ENCODE measurements around the gene SF3B1. TPM values are rescaled to one million over a fixed set of nuclear protein-coding genes. Genes with fewer than 3 reads are reported as not detected.

The SF3B1 gene
- total RNA-seq, 1 donor from 2014 or later, result 787 TPM

GRCh38 chr2:197369933-197370320 is 64.9 kb downstream of the SF3B1 start:
- H3F3A ChIP-seq (ENCODE audit: low read depth), result no peaks in the 10 kb centered on the region
- TF ChIP-seq, protein P1, sequence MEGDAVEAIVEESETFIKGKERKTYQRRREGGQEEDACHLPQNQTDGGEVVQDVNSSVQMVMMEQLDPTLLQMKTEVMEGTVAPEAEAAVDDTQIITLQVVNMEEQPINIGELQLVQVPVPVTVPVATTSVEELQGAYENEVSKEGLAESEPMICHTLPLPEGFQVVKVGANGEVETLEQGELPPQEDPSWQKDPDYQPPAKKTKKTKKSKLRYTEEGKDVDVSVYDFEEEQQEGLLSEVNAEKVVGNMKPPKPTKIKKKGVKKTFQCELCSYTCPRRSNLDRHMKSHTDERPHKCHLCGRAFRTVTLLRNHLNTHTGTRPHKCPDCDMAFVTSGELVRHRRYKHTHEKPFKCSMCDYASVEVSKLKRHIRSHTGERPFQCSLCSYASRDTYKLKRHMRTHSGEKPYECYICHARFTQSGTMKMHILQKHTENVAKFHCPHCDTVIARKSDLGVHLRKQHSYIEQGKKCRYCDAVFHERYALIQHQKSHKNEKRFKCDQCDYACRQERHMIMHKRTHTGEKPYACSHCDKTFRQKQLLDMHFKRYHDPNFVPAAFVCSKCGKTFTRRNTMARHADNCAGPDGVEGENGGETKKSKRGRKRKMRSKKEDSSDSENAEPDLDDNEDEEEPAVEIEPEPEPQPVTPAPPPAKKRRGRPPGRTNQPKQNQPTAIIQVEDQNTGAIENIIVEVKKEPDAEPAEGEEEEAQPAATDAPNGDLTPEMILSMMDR (IDR thresholded peaks at IDR 0.05), result no peak
- TF ChIP-seq EZH2 (IDR thresholded peaks at IDR 0.05), result no peak
- no peaks in the 10 kb centered on the region for H3K27me3 ChIP-seq
- H3K9me3 Mint-ChIP-seq, result peaks cover 2% of the 10 kb centered on the region
- peaks cover 9% of the 10 kb centered on the region for H3K27me3 Mint-ChIP-seq (ENCODE audit: insufficient read depth, low read depth)
- H4K20me1 ChIP-seq (ENCODE audit: low read depth), result no peaks in the 10 kb centered on the region
- no peak for DNase-seq (ENCODE audit: low spot score)
- no peaks in the 10 kb centered on the region for H3K4me1 ChIP-seq
- no peaks in the 10 kb centered on the region for H3K79me2 ChIP-seq (ENCODE audit: low read depth)
- no peak overlapping the region for H3K4me3 Mint-ChIP-seq
- no peak overlapping the region for H3K4me3 ChIP-seq
- peak overlapping the region; percentile 58 for H3K27ac Mint-ChIP-seq
- H3K27ac ChIP-seq, result no peak overlapping the region
- no peaks in the 10 kb centered on the region for H3K36me3 ChIP-seq
- H3K4me1 Mint-ChIP-seq, result peaks cover 2% of the 10 kb centered on the region
- H3K36me3 Mint-ChIP-seq, result no peaks in the 10 kb centered on the region
- H2AFZ ChIP-seq (replicated peaks), result no peak overlapping the region
- H3K4me2 ChIP-seq, result no peak overlapping the region
- H3K9me3 ChIP-seq (ENCODE audit: low read depth), result no peaks in the 10 kb centered on the region
- H3K9ac ChIP-seq, result no peak overlapping the region

DNA sequence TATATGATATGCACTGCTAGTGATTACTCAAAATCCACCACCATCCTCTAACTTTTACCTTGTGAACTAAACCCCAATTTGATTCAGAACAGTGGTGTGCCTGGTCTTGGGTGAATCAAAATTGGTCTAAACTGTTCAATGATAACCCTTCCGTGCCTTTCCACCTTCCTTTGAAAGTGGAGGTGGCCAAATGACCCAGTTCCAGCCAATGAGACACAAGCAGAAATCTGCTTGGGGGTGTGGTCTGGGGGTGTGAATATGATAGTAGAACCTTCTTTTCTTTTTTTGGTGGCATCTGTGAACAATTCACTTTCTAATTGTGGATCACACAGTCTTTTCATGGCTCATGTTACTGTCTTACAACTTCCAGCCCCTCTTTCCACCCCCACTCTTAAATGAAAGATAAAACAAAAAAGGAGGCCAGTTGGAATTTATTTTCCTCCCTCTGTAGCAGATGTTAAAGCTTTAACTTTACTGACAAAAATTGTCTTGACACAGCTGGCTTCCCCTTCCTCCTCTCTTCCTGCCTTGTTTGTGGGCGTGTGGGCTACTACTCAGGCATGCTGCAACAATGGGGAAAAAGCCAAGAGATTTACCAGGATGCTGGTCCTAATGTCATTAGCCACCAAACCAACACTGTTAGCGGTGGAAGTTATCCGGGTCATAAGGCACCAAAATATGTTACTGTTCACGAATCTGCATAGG is 65.4 kb downstream of the SF3B1 start:
- Mint-ChIP-seq H3K9me3 (peaks cover 2% of the 10 kb centered on the region), H3K36me3 (no peaks in the 10 kb centered on the region), H3K27me3 (ENCODE audit: insufficient read depth, low read depth) (peaks cover 9% of the 10 kb centered on the region), H3K27ac (peak overlapping the region; percentile 42), H3K4me1 (peaks cover 2% of the 10 kb centered on the region), H3K4me3 (no peak overlapping the region)
- Histone ChIP-seq H2AFZ (replicated peaks) (no peak overlapping the region), H3K9me3 (ENCODE audit: low read depth) (no peaks in the 10 kb centered on the region), H3F3A (ENCODE audit: low read depth) (no peaks in the 10 kb centered on the region), H3K79me2 (ENCODE audit: low read depth) (no peaks in the 10 kb centered on the region), H3K27me3 (no peaks in the 10 kb centered on the region), H3K27ac (no peak overlapping the region), H3K4me2 (no peak overlapping the region), H3K4me1 (no peaks in the 10 kb centered on the region), H3K4me3 (no peak overlapping the region), H3K9ac (no peak overlapping the region), H4K20me1 (ENCODE audit: low read depth) (no peaks in the 10 kb centered on the region), H3K36me3 (no peaks in the 10 kb centered on the region)
- DNase-seq (ENCODE audit: low spot score), result no peak
- TF ChIP-seq EZH2 (IDR thresholded peaks at IDR 0.05) (no peak), EZH2phosphoT487 (IDR thresholded peaks at IDR 0.05) (no peak)
- TF ChIP-seq, protein P1 (IDR thresholded peaks at IDR 0.05), result no peak

DNA sequence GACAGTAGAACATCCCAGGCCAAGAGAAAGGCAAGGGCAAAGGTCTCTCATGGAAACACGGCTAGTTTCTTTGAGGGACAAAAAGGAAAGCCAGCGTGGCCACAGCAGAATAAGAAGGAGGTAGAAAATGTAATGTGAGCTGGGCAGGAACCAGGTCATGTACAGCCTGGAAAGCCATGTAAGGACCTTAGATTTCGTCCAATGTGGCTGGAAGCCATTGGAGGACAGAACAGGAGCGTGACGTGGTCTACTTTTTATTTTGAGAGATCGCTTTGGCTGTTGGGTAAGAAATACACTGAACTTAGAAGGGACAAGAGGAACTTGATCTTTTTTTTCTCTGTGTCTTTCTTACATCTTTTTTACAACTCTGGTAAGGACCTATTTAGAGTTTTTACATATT is 66.4 kb downstream of the SF3B1 start:
- Histone ChIP-seq H4K20me1 (ENCODE audit: low read depth) (no peaks in the 10 kb centered on the region), H3K79me2 (ENCODE audit: low read depth) (no peaks in the 10 kb centered on the region), H3K4me2 (no peak overlapping the region), H3K4me3 (no peak overlapping the region), H3K27me3 (no peaks in the 10 kb centered on the region), H3K9me3 (ENCODE audit: low read depth) (no peaks in the 10 kb centered on the region), H3K9ac (no peak overlapping the region), H2AFZ (replicated peaks) (no peak overlapping the region), H3K36me3 (no peaks in the 10 kb centered on the region), H3K27ac (no peak overlapping the region), H3F3A (ENCODE audit: low read depth) (no peaks in the 10 kb centered on the region), H3K4me1 (no peaks in the 10 kb centered on the region)
- no peak overlapping the region for H3K4me3 Mint-ChIP-seq
- no peak for DNase-seq (ENCODE audit: low spot score)
- peaks cover 2% of the 10 kb centered on the region for H3K4me1 Mint-ChIP-seq
- TF ChIP-seq EZH2phosphoT487 (IDR thresholded peaks at IDR 0.05) (no peak), EZH2 (IDR thresholded peaks at IDR 0.05) (no peak)
- TF ChIP-seq, protein P1 (IDR thresholded peaks at IDR 0.05), result no peak
- H3K27me3 Mint-ChIP-seq (ENCODE audit: insufficient read depth, low read depth), result peaks cover 9% of the 10 kb centered on the region
- no peaks in the 10 kb centered on the region for H3K36me3 Mint-ChIP-seq
- H3K27ac Mint-ChIP-seq, result no peak overlapping the region
- peaks cover 2% of the 10 kb centered on the region for H3K9me3 Mint-ChIP-seq

All from neural progenitor cell (in vitro differentiated cells).